ENCODE data around the gene SLC12A2.

DNA sequence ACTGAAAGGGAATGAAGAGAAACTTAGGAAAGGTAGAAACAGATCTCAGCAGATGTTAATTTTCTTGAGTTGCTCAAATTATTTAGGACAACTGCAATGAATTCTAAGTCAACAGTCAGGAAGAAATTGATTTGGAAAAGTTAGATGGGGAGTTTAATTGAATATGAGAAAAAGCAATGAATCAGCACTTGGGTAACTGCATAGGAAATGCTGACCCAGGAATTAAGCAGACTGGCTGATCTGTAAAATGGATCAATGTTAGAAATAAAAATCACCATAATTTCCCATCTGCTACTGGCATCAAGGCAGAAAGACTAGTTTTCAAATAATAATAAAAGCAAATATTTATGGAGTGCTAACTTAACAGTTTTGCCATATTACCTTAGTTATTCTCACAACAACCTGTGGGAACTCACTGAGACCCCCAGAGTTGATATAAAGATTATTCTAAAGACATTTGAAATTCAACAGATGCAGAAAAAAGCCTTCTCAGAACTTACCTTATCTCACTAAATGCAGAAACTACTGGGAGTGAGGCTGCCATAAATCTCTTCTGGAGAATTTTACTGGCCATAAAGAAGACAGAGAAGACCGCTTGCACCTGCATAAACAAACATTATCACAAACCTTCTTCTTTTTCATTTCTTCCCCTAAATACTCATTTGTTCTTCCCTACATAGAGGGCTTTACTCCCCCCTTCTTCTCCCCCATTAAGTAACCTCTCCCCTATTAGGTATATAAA lies 22.8 kb upstream of the SLC12A2 start:
- TF ChIP-seq, protein P1, sequence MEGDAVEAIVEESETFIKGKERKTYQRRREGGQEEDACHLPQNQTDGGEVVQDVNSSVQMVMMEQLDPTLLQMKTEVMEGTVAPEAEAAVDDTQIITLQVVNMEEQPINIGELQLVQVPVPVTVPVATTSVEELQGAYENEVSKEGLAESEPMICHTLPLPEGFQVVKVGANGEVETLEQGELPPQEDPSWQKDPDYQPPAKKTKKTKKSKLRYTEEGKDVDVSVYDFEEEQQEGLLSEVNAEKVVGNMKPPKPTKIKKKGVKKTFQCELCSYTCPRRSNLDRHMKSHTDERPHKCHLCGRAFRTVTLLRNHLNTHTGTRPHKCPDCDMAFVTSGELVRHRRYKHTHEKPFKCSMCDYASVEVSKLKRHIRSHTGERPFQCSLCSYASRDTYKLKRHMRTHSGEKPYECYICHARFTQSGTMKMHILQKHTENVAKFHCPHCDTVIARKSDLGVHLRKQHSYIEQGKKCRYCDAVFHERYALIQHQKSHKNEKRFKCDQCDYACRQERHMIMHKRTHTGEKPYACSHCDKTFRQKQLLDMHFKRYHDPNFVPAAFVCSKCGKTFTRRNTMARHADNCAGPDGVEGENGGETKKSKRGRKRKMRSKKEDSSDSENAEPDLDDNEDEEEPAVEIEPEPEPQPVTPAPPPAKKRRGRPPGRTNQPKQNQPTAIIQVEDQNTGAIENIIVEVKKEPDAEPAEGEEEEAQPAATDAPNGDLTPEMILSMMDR (IDR thresholded peaks at IDR 0.05) = no peak
- no peak for TF ChIP-seq POLR2A (IDR thresholded peaks at IDR 0.05)

Data from uterus (tissue), 2 donors.